ENCODE results near the gene YTHDF2. TPM values are rescaled to one million over a fixed set of nuclear protein-coding genes. Genes with fewer than 3 reads are reported as not detected.

YTHDF2 gene
- total and polyA plus RNA-seq, 3 donors from 2014 or later: 63.3 to 89.4 (median 69.6) TPM

DNA sequence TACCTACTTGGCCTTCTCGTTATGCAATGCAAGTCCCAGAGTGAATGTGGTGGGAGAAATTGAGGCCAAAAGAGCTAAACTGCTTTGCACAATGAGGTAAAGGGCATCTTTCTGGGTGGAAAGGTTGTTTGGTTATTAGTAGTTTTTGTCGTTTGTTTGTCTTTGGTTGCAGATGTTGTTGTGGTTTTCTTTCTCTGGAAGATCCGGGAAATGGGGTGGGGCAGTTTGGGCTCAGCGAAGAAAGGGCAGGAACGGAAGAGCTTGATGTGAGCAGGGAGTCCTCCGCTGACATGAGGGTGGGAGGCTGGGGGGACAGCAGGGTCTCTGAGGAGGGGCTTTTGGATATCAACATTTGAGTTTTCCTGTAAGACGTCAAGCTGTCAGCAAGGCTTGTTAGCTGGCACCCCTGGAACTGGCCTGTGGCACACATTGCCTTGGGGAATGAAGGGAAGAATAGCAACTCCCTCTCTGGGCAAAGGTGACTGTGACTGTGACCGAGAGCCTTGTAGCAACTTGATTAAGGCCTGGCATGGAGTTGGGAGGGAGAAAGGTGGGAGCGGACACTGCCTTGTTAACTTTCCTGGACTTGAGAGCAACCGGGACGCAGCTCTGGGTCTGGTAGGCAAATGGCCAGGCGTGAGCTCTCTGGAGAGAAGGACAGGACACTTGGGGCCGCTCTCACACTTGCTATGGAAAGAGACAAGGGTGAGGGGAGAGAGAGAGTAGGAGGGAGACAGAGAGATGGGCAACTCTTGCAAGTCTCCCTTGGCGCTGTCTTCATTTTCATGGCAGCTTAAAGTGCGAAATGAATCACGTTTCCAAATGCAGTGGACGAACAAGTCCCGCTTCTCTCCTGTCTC lies 59.8 kb downstream of the YTHDF2 start:
- H3K9me3 ChIP-seq: no peaks in the 10 kb centered on the region
- no peaks in the 10 kb centered on the region for H3K27me3 ChIP-seq
- intact Hi-C loops (cut with DNase I; ENCODE audit: low total_unique reads): no loop called here
- no peaks in the 10 kb centered on the region for H3K36me3 ChIP-seq (ENCODE audit: low read depth, missing control alignments)
- H3K4me3 ChIP-seq: no peak overlapping the region
- no peak overlapping the region for H3K27ac ChIP-seq
- 70 to 71% methylated on average over 18 of the region's 18 CpGs for WGBS, 2 donors
- TF ChIP-seq, protein P1, sequence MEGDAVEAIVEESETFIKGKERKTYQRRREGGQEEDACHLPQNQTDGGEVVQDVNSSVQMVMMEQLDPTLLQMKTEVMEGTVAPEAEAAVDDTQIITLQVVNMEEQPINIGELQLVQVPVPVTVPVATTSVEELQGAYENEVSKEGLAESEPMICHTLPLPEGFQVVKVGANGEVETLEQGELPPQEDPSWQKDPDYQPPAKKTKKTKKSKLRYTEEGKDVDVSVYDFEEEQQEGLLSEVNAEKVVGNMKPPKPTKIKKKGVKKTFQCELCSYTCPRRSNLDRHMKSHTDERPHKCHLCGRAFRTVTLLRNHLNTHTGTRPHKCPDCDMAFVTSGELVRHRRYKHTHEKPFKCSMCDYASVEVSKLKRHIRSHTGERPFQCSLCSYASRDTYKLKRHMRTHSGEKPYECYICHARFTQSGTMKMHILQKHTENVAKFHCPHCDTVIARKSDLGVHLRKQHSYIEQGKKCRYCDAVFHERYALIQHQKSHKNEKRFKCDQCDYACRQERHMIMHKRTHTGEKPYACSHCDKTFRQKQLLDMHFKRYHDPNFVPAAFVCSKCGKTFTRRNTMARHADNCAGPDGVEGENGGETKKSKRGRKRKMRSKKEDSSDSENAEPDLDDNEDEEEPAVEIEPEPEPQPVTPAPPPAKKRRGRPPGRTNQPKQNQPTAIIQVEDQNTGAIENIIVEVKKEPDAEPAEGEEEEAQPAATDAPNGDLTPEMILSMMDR (IDR thresholded peaks at IDR 0.05): no peak
- TF ChIP-seq POLR2A (IDR thresholded peaks at IDR 0.05): no peak
- no peak for DNase-seq
- no peaks in the 10 kb centered on the region for H3K4me1 ChIP-seq

DNA sequence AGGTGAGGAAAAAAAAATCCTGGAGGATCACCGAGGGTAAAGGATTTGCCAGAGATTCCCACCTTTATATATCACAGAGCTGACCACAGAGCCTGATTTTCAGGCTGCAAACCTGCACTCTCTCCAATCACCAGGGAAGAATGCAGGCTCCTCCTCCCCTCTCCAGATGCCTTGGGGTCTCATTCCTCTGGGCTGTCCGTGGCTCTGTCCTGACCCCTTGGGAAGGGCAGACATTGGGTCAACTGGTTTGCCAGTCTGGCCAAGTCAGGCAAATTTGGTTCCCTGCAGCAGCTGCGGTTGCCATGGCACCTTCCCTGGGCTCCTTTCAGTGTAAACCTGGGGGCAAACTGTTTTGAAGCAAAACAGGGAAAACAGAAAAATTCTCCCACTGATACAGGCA lies 63.6 kb downstream of the YTHDF2 start:
- TF ChIP-seq, protein P1 (IDR thresholded peaks at IDR 0.05): no peak
- no peak for TF ChIP-seq POLR2A (IDR thresholded peaks at IDR 0.05)
- no peaks in the 10 kb centered on the region for H3K9me3 ChIP-seq
- no peaks in the 10 kb centered on the region for H3K36me3 ChIP-seq (ENCODE audit: low read depth, missing control alignments)
- no peak overlapping the region for H3K4me3 ChIP-seq
- no peaks in the 10 kb centered on the region for H3K4me1 ChIP-seq
- intact Hi-C loops (cut with DNase I; ENCODE audit: low total_unique reads): no loop called here
- no peak overlapping the region for H3K27ac ChIP-seq
- H3K27me3 ChIP-seq: no peaks in the 10 kb centered on the region
- WGBS, 2 donors: 45 to 53% methylated on average over 3 of the region's 3 CpGs
- DNase-seq: no peak

DNA sequence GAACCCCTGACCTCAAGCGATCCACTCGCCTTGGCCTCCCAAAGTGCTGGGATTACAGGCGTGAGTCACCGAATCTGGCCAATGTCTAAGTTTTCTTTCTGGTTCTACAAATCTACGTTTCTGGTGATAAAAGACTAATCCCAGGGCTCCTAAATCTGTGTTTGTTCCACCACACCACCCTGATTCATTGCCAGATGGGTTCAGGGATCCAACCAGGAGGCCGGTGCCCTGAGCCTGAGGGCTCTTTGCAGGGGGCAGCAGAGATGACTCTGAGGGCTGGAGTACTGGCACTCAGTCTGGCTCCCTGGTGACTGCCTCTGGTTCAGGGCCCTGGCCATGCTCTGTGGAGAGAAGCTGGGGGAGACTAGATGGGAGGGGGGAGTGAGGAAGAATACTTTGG lies 64.7 kb downstream of the YTHDF2 start:
- Histone ChIP-seq H3K27ac (no peak overlapping the region), H3K36me3 (ENCODE audit: low read depth, missing control alignments) (no peaks in the 10 kb centered on the region), H3K4me1 (no peaks in the 10 kb centered on the region), H3K27me3 (no peaks in the 10 kb centered on the region), H3K4me3 (no peak overlapping the region), H3K9me3 (no peaks in the 10 kb centered on the region)
- 95 to 97% methylated on average over 6 of the region's 6 CpGs for WGBS, 2 donors
- DNase-seq: no peak
- intact Hi-C loops (cut with DNase I; ENCODE audit: low total_unique reads): no loop called here
- TF ChIP-seq POLR2A (IDR thresholded peaks at IDR 0.05): no peak
- TF ChIP-seq, protein P1 (IDR thresholded peaks at IDR 0.05): no peak

DNA sequence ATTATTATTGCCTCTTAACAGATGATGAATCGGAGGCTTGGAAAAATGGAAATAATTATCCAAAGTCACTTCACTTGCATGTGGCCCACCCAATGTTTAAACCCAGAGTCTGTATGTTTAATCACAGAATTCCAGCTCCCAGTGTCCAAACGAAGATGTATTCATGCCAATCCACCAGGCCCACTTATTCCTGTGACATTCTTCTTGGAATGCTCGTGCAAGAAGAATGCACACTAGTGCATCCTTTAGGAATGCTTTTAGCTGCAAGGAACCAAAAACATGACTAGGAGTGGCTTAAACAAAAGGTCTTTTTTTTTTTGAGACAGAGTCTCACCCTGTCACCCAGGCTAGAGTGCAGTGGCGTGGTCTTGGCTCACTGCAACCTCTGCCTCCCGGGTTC lies 66.3 kb downstream of the YTHDF2 start:
- Histone ChIP-seq H3K27me3 (no peaks in the 10 kb centered on the region), H3K4me3 (no peak overlapping the region), H3K9me3 (no peaks in the 10 kb centered on the region), H3K36me3 (ENCODE audit: low read depth, missing control alignments) (no peaks in the 10 kb centered on the region), H3K4me1 (no peaks in the 10 kb centered on the region), H3K27ac (no peak overlapping the region)
- WGBS, 2 donors: 87% methylated on average over 5 of the region's 5 CpGs
- DNase-seq: no peak
- no peak for TF ChIP-seq POLR2A (IDR thresholded peaks at IDR 0.05)
- TF ChIP-seq, protein P1 (IDR thresholded peaks at IDR 0.05): no peak
- intact Hi-C loops (cut with DNase I; ENCODE audit: low total_unique reads): no loop called here

DNA sequence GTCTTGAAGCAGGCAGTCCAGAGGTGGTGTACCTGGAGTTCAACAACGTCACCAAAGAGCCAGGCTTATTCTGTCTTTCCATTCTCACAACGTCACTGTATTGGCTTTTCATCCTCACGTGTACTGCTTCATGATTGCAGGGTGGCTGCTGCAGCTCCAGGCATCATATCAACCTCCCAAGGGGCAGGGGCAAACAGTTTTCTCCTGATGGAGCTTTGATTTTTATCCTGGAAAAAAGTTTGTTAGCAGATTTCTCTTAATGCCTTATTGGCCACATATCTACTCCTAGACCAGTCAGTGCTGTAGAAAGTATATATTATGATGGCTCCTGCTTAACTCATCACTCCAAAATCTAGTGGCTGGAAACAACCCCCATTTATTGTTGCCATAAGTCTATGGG lies 66.9 kb downstream of the YTHDF2 start:
- 94 to 98% methylated on average over 3 of the region's 3 CpGs for WGBS, 2 donors
- TF ChIP-seq POLR2A (IDR thresholded peaks at IDR 0.05): no peak
- TF ChIP-seq, protein P1 (IDR thresholded peaks at IDR 0.05): no peak

More for the DNA sequence above, 66.9 kb downstream of the YTHDF2 start:
- Histone ChIP-seq H3K9me3 (no peaks in the 10 kb centered on the region), H3K36me3 (ENCODE audit: low read depth, missing control alignments) (no peaks in the 10 kb centered on the region), H3K4me3 (no peak overlapping the region), H3K27me3 (no peaks in the 10 kb centered on the region), H3K4me1 (no peaks in the 10 kb centered on the region), H3K27ac (no peak overlapping the region)
- DNase-seq: no peak
- intact Hi-C loops (cut with DNase I; ENCODE audit: low total_unique reads): no loop called here

Measured in testis (tissue), 3 donors.